Measurements from ENCODE around the gene FOXO3B. TPM values are rescaled to one million over a fixed set of nuclear protein-coding genes. Genes with fewer than 3 reads are reported as not detected.
A peak's percentile ranks its signal among the peaks of the same experiment; 100 is the strongest.
"Not testable (repeated sequence)": the region's sequence is repeated elsewhere in the genome, so short reads cannot be mapped to it uniquely, and the experiment has no call there.

Gene FOXO3B
- total RNA-seq, 4 donors from 2014 or later = 1.4 to 4.4 (median 2.5) TPM

DNA sequence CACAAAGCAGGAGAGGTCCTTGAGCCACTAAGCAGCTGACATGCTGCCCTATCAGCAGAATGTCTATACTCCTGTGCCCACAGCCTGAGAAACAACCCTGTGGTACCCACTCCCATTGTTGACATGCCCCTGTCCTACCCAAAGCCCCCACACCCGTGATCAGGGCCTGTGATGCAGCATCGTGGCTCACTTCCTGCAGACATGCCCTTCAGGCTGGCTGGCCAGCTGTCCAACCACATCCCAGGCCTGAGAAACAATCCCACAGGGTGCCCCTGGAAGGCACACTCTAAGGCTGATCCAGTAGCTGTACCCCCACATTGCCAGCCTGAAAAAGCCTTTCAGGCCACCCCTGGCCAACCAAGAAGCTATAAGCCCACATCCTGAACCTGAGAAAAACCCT, 13.0 kb upstream of the FOXO3B start:
- H3K4me3 ChIP-seq; H3K4me1 ChIP-seq; H3K9me3 ChIP-seq; H3K36me3 ChIP-seq; H3K27ac ChIP-seq; H3K27me3 ChIP-seq; intact Hi-C loops (cut with DNase I); DNase-seq: not testable (repeated sequence)
- 40% methylated on average over 1 of the region's 2 CpGs; no CpG with 5 or more reads in 1 of the 2 donors for WGBS, 2 donors

GRCh38 chr17:18682668-18683067, 554 bp upstream of the FOXO3B start:
- intact Hi-C loops (cut with DNase I); H3K36me3 ChIP-seq; H3K9me3 ChIP-seq; H3K4me1 ChIP-seq; DNase-seq; H3K27me3 ChIP-seq: not testable (repeated sequence)
- Histone ChIP-seq H3K27ac (peak overlapping the region in 1 of 4 donors; percentile 60), H3K4me3 (peak overlapping the region in 3 of 4 donors; percentile 52 to 70 (median 57))
- WGBS, 2 donors = 0 to 7% methylated on average over 1 to 3 of the region's 3 CpGs

GRCh38 chr17:18677381-18677780, 4.7 kb downstream of the FOXO3B start:
- H3K4me3 ChIP-seq; H3K27me3 ChIP-seq; H3K9me3 ChIP-seq; H3K4me1 ChIP-seq; intact Hi-C loops (cut with DNase I); DNase-seq; H3K27ac ChIP-seq: not testable (repeated sequence)
- WGBS, 2 donors = 97 to 100% methylated on average over 3 to 6 of the region's 29 CpGs
- H3K36me3 ChIP-seq = peaks cover 0 to 20% (median 0%) of the 10 kb centered on the region in 3 donors

GRCh38 chr17:18676928-18677327, 5.2 kb downstream of the FOXO3B start:
- H3K27me3 ChIP-seq; H3K4me3 ChIP-seq; H3K9me3 ChIP-seq; intact Hi-C loops (cut with DNase I); H3K27ac ChIP-seq; H3K4me1 ChIP-seq; DNase-seq: not testable (repeated sequence)
- WGBS, 2 donors = 97 to 100% methylated on average over 2 to 3 of the region's 3 CpGs
- peaks cover 0 to 24% (median 0%) of the 10 kb centered on the region in 3 donors for H3K36me3 ChIP-seq

DNA sequence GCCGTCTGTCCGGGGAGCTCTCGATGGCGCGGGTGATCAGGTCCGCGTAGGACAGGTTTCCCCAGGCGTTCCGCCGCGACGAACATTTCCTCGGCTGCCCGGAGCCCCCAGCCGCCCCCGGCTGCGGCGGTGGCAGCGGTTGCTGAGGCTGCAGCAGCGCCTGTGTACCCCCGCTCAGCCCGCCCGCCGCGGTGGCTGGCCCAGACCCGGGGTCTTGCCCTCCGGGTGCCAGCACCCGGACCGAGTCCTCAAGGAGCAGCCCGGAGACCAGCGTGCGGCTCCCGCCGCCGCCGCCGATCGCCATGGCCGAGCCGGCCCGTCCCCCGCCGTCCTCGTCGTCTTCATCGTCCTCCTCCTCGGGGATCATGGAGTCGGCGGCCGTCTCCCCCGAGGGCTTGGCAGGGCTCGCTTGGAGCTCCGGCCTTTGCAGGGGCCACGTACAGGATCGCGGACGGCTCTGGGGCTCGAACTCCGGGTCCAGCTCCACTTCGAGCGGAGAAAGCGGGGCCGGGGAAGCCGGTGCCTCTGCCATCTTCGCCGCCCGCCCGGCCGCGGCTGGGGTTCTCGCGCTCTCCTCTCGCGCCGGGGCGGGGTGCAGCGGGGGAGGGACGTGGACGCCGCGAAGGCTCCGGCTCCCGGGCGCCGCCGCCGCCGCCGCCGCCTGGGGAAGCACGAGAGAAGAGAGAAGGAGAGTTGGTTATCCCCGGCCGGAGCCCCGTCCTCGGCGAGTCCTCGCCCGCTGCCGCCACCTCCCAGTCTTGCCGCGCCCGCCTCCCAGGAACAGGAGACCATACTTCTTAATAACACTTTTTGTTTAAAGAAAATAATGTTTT, 9.5 kb downstream of the FOXO3B start:
- not testable (repeated sequence) for H3K4me3 ChIP-seq, DNase-seq
- peaks cover 0 to 54% (median 0%) of the 10 kb centered on the region in 3 donors for H3K36me3 ChIP-seq

DNA sequence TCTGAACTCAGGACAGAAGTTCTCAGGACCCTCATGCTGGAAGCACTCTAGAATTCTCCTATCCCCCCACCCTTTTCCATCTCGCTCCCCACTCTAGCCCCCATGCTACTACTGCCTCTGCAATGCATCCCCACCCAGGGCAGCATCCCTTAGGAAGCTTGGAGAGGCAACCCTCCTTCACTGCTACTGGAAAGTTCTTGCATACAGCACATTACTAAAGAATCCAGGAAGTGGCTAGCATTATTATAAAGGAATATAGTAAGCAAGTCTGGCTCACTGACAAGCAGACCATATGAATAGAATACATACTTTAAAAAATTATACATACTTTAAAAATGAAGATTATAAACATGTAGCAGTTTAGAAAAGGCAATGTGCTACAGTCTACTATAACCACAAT, 13.5 kb downstream of the FOXO3B start:
- H3K4me1 ChIP-seq; DNase-seq; H3K27ac ChIP-seq; H3K4me3 ChIP-seq; intact Hi-C loops (cut with DNase I); H3K27me3 ChIP-seq: not testable (repeated sequence)
- peaks cover 0 to 14% (median 0%) of the 10 kb centered on the region in 3 donors for H3K9me3 ChIP-seq
- WGBS, 2 donors = 90 to 100% methylated on average over 1 of the region's 1 CpG
- peaks cover 0 to 47% (median 0%) of the 10 kb centered on the region in 3 donors for H3K36me3 ChIP-seq

More for the DNA sequence above, 9.5 kb downstream of the FOXO3B start:
- H3K4me1 ChIP-seq; intact Hi-C loops (cut with DNase I); H3K27me3 ChIP-seq; H3K27ac ChIP-seq: not testable (repeated sequence)
- 99% methylated on average over 10 to 24 of the region's 102 CpGs for WGBS, 2 donors
- peaks cover 0 to 11% (median 0%) of the 10 kb centered on the region in 3 donors for H3K9me3 ChIP-seq

DNA sequence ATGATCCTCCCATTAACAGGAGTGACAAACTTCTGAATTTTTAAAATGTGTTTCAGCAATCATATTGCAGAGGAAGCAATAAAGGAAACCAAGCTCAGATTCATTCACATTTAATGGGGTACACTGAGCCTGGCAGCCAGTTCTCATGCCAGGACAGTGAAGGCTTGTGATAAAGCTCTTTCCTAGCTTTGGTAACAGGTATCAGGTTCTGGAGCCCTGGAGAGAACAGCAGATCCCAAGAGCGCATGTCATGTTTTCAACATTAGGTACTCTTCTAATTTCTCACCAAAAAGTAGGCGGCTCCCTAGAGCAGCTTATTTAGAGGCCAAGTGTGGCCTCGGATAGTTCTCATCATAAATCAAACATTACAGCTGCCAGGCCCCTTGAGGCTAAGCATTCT, 14.6 kb downstream of the FOXO3B start:
- 100% methylated on average over 2 of the region's 3 CpGs; no CpG with 5 or more reads in 1 of the 2 donors for WGBS, 2 donors
- Histone ChIP-seq H3K9me3 (peaks cover 0 to 25% (median 0%) of the 10 kb centered on the region in 3 donors), H3K36me3 (peaks cover 0 to 39% (median 0%) of the 10 kb centered on the region in 3 donors)
- H3K27me3 ChIP-seq; H3K4me3 ChIP-seq; DNase-seq; H3K4me1 ChIP-seq; H3K27ac ChIP-seq; intact Hi-C loops (cut with DNase I): not testable (repeated sequence)

- intact Hi-C loops (cut with DNase I); H3K4me3 ChIP-seq; H3K27me3 ChIP-seq; DNase-seq; H3K27ac ChIP-seq; H3K4me1 ChIP-seq: not testable (repeated sequence)
- 82 to 88% methylated on average over 2 of the region's 2 CpGs for WGBS, 2 donors
- H3K9me3 ChIP-seq = peaks cover 0 to 30% (median 8%) of the 10 kb centered on the region in 3 donors
- H3K36me3 ChIP-seq = peaks cover 0 to 27% (median 0%) of the 10 kb centered on the region in 3 donors
Observed at GRCh38 chr17:18666326-18666725, 15.8 kb downstream of the FOXO3B start.

DNA sequence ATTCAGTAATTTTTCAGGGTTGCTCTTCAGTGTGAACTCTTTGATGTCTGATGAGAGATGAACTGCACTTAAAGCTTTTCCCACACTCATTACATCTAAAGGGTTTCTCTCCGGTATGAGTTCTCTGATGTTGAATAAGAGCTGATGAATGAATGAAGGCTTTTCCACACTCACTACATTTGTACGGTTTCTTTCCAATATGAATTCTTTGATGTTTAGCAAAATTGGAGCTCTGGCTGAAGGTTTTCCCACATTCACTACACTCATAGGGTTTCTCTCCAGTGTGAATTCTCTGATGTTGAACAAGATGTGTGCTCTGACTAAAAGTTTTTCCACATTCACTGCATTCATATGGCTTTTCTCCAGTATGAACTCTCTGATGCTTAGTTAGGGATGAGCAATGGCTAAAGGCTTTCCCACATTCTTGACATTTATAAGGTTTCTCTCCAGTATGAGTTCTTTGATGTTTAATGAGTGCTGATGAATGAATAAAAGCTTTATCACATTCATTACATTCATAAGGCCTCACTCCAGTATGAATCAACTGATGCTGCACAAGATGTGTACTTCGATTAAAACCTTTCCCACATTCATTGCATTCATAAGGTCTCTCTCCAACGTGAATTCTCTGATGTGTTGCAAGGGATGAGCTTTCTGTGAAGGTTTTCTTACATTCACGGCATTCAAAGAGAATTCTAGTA, 20.0 kb downstream of the FOXO3B start:
- WGBS, 2 donors = 79 to 87% methylated on average over 5 of the region's 5 CpGs
- DNase-seq; H3K27ac ChIP-seq; H3K4me1 ChIP-seq; H3K27me3 ChIP-seq; H3K4me3 ChIP-seq; intact Hi-C loops (cut with DNase I); H3K36me3 ChIP-seq: not testable (repeated sequence)
- H3K9me3 ChIP-seq = peaks cover 0 to 37% (median 12%) of the 10 kb centered on the region in 3 donors

- intact Hi-C loops (cut with DNase I); H3K4me3 ChIP-seq; H3K4me1 ChIP-seq; DNase-seq; H3K27me3 ChIP-seq; H3K9me3 ChIP-seq; H3K36me3 ChIP-seq; H3K27ac ChIP-seq: not testable (repeated sequence)
- WGBS, 2 donors = 37 to 69% methylated on average over 2 to 4 of the region's 23 CpGs
Observed at GRCh38 chr17:18650094-18650493, 32.0 kb downstream of the FOXO3B start.

GRCh38 chr17:18644291-18644690, 37.8 kb downstream of the FOXO3B start, which contains the start of gene TBC1D28:
Gene TBC1D28, minus strand, starts transcription at chr17:18644391. Its CDS starts 3,039 bp downstream, at chr17:18641352.
- intact Hi-C loops (cut with DNase I); H3K27me3 ChIP-seq; H3K9me3 ChIP-seq; DNase-seq; H3K4me3 ChIP-seq; H3K4me1 ChIP-seq; H3K36me3 ChIP-seq; H3K27ac ChIP-seq: not testable (repeated sequence)
- 82 to 89% methylated on average over 6 to 7 of the region's 9 CpGs for WGBS, 2 donors

DNA sequence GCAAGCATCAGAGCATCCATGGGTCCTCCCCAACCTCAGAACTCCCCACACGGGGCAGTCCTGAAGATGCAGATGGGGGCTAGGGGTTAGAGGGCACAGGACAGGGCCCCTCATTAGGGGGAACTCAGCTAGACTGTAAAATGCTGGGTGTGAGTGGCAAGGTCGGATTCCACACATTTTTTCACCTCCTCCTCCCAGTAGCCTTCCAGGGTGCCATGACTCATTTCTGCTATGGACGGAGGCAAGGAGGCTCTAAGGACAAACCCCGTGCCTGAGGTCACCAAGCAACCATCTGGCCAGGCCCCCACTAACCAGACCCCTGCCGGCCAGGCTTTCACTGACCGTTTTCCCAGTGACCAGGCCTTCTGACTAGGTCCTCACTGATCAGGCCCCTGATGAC, 39.0 kb downstream of the FOXO3B start:
- DNase-seq; intact Hi-C loops (cut with DNase I): not testable (repeated sequence)
- 59% methylated on average over 2 of the region's 6 CpGs; no CpG with 5 or more reads in 1 of the 2 donors for WGBS, 2 donors

DNA sequence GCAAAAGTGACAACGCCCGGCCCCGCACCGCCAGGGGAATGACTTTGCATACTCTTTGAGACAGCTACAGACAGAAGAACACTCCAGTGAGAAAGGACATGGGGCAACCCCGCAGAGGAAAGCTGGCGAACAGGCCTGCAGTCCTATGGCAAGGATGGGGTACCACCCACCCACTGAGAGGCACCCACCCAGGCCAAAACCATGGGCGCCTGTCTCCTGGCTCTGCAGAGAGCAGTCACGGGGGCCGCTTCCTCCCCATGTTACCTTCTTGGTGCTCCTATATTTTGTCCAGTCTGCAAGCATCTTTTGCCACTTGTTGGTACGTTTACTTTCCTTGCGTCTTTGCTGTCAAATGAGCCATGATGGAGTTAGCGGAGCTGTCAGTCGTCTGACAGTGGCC, 43.8 kb downstream of the FOXO3B start:
- WGBS, 2 donors = 96 to 100% methylated on average over 2 to 7 of the region's 13 CpGs
- intact Hi-C loops (cut with DNase I); H3K9me3 ChIP-seq; H3K36me3 ChIP-seq; H3K4me3 ChIP-seq; H3K27ac ChIP-seq; H3K4me1 ChIP-seq; DNase-seq: not testable (repeated sequence)
- peaks cover 0 to 28% (median 2%) of the 10 kb centered on the region in 4 donors for H3K27me3 ChIP-seq

More for the DNA sequence above, 39.0 kb downstream of the FOXO3B start:
- H3K27ac ChIP-seq, H3K9me3 ChIP-seq, H3K27me3 ChIP-seq, H3K4me3 ChIP-seq, H3K36me3 ChIP-seq, H3K4me1 ChIP-seq: not testable (repeated sequence)

Measured in esophagus squamous epithelium (tissue), 5 donors.